EH (cell line): ENCODE measurements around the gene CHCHD6.

Experiments
- DNase-seq: peaks from one replicate; pipeline ENCODE4 v3.0.0-alpha.2; 2015; ENCODE audit warnings: low read depth

CHCHD6 gene

DNA sequence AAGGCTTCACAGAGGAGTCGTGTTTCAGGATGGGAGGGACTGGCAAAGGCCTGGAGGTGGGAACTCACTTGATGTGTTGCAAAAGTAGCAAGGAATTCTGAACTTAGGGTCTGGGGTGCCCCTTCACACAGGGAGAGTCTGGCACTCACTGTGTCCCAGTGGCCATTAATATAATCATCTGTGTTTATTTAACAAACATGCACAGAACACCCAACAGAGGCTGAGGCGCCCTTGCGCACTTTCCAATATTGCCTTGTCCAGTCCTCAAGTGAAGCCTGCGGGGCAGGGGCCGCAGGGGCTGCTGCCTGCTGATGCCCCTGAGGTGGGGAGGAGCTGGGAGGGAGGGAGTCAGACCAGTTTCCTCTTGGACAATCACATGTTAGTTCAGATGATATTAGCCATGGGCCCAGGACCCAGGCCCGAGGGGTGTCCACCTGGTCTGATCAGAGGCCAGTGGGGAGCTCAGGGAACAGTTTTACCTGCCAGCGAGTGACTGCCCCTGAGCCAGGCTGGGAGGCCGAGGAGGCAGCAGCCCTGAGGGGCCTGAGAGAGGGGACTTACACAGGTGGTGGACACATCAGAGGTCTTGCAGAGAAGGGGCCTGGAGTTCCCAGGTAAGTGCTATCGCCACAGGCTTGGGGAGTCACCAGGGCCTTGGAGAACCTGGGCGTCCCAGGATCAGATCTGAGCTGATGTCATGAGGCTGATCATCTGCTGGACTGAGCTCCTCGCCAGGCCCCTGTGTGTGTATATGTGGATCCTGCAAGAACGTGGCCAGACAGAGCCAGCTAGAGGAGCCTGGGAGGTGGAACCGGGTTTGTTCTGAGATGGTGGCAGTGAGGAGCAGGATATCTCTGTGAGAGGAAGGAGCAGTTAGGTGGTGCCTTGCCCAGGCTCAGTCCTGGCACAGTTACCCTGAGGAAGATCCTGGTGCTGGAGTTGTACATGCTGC lies 35.3 kb upstream of the CHCHD6 start:
- DNase-seq = no peak

GRCh38 chr3:126671521-126671920 lies 32.5 kb upstream of the CHCHD6 start:
- DNase-seq = no peak

DNA sequence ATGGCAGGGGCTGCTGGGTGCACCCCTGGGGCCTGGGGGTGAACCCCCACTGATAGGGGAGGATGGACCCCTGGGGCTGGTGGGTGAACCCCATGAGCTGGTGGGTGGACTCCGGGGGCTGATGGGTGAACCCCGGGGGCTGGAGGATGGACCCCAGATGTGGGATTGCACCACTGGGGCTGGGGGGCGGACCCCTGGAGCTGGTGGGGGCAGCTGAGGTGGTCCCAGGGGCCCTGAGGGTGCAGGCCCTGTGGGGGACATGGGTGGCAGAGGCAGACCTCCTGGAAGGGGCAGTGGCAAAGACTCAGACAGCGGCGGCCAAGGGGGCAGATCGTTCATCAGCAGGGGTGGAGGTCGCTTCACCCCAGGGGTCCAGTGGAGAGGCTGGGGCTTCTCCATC lies 31.7 kb upstream of the CHCHD6 start:
- no peak for DNase-seq

DNA sequence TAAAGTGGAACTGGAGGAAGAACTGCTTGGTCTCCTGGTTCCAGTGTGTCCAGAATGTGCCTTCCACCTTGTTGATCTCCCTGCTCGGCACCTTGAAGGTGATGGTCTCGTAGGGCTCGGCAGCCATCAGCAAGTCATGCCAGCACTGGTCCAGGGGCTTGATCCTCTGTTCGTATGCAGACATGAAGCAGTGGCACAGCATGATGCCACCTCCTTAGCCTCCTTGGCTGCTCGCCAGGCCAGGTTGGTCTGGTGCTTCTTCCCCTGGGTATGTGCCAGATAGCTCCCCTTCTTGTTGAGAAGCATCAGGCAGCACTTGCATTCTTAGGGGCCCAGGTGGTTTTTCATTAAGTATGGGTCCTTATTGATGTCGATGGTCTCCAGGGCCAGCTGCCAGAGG lies 31.3 kb upstream of the CHCHD6 start:
- DNase-seq = no peak

- DNase-seq = peak; percentile 45
Measured at GRCh38 chr3:126676919-126677705, 26.9 kb upstream of the CHCHD6 start.

DNA sequence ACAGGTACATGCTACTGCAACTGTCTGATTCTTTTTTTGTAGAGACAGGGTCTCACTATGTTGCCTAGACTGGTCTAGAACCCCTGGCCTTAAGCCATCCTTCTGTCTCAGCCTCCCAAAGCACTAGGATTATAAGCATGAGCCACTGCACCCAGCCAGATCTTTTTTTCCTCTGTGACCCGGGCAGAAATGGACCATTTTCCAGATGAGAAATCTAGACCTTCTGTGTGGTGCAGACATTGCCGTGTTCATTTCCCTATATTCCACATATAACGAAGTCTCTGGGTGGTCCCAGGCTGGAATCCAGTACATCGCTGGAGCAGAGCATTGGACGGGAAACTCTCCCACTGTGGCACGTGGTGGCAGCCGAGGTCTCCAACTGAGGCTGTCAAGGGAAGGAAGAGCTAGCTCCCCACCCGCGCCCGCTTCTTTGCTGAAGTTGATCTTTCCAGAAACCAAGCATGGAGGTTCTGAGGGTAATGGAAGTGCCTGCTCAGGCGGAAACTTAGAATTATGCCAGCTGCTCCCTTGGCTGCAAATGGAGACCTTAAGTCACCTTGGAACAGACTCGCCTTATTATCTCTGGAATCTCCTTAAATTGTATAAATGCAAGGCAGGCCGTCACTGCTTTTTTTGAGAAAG lies 26.1 kb upstream of the CHCHD6 start:
- DNase-seq = no peak

GRCh38 chr3:126678693-126679317 lies 25.2 kb upstream of the CHCHD6 start:
- no peak for DNase-seq

- DNase-seq = peak; percentile 76
Measured at GRCh38 chr3:126679318-126679751, 24.7 kb upstream of the CHCHD6 start.

- DNase-seq = peak; percentile 44
Measured at GRCh38 chr3:126679831-126680666, 24.0 kb upstream of the CHCHD6 start.

- DNase-seq = no peak
Measured at GRCh38 chr3:126680667-126681055, 23.4 kb upstream of the CHCHD6 start.

- DNase-seq = no peak
Measured at GRCh38 chr3:126682009-126682408, 22.0 kb upstream of the CHCHD6 start.

DNA sequence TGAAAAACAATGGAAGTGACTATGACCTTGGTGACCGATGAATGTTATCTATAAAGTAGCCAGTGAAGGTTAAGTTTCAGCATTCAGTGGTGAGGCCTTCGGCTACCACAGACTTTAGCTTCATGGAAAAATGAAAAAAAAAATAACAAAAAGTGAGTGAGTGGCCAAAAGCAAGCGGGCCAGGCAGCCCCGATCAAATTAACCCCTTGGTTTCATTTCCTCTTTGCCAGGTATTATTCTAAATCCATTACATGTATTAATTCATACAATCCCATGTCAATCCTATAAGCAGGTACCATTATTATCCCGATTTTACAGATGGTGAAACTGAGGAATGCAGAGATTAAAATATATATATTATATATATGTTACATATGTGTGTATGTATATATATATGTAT lies 21.0 kb upstream of the CHCHD6 start:
- DNase-seq = no peak

DNA sequence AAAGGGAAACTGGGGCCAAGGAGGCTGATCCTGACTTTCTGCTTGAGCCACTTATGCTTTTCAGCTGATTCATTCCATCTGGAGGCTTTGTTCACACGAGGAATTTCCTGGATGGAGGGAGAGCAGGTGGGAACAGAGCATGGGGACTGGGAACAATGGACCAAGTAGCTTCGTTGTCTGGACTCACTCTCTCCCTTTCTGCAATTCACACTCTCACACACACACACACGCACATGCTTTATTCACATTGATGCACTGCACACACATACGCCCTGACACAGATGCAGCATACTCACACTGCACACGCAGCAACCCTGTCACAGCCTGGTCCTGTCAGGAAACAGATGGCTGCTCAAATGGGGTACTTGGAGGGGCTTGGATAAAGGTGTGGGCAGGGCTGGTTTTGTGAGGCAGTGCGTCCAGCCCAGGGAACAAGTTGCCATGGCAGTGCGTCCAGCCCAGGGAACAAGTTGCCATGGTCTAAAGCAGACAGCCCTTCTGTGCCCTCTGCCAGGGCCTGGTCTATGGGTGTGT lies 19.8 kb upstream of the CHCHD6 start:
- DNase-seq = peak; percentile 47

DNA sequence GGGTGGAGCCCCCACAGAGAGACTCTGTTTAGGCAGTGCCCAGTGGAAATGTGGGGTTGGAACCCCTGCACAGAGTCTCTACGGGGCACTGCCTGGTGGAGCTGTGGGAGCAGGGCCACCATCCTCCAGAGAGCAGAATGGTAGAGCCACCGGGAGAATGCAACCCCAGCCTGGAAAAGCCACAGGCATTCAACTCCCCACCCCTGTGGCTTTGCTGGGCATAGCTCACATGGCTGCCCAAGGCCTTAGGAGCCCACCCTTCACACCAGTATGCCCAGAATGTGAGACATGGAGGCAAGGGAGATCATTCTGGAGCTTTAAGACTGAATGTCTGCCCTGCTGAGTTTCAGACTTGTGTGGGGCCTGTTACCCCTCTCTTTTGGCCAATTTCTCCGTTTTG lies 19.0 kb upstream of the CHCHD6 start:
- DNase-seq = peak; percentile 57

DNA sequence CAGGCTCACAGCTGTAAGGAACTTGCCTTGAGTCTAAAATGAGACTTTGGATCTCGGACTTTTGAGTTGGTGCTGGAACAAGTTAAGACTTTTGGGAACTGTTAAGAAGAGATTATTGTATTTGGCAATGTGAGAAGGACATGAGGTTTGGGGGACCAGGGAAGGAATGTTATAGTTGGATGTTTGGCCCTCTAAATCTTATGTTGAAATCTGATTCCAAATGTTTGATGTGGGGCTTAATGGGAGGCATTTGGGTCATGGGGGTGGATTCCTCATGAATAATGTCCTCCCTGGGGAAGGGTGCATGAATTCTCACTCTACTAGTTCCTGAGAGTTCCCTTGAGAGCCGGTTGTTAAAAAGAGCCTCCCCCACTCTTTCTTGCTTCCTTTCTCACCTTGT lies 18.5 kb upstream of the CHCHD6 start:
- peak; percentile 9 for DNase-seq

GRCh38 chr3:126691765-126692164 lies 12.3 kb upstream of the CHCHD6 start:
- DNase-seq = no peak

- DNase-seq = no peak
Measured at GRCh38 chr3:126692858-126693257, 11.2 kb upstream of the CHCHD6 start.

DNA sequence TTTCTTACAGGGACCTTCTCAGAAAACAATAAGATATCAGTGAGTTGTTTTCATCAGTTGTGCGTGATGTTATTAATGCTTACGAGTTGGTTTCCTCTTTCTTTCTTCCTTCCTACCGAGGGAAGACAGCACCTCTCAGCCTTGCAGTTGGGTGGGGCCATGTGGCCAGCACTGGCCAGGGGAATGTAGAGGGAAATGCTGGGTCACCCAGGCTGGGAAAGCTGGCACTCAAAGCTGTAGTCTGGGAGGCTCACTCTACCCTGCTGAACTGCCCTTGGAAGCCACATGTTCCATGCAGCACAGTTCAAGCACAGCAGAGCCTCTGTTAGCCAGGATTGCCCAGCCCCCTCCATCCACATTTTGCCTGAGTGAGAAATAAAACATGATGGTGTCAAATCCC lies 10.1 kb upstream of the CHCHD6 start:
- DNase-seq = no peak

DNA sequence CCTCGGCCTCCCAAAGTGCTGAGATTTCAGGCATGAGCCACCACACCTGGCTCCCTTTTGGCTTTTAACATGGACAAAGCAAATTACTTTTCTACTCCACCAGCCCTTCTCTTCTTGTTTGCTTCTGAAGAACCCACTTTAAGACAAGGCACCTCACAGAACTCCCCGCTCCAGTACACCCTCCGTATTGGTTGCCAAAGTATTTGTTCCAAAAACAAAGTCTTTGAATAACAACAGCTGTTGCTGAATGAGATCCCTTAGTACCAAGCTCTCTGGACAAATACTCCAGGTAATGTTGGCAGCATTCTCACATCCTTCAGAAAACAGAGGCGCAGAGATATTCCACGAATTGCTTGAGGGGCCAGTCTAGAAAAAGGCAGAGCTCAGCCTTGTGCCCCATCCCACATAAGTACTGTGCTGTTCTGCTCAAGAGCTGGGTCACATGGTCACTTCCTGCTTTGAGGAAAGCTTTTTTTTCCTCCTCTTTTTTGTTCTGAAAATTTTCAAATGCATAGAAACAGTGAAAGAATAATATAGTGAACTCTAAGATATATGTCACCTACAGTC lies 7.3 kb upstream of the CHCHD6 start:
- no peak for DNase-seq

DNA sequence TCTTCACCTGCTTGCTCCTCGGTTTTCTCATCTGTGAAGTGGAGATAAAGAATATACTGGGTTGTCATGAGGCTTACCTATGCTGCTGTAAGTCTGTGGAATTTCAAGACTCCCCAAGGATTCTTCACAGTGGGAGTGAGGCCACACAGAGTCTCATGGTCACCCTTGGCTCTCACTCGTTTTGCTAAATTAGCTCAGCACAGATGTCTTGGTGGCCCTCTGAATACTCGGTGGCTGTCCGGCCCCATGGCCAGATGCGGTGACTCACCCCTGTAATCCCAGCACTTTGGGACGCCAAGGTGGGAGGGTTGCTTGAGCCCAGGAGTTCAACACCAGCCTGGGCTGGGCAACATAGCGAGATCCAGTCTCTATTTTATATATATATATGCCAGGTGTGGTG lies 5.0 kb upstream of the CHCHD6 start:
- no peak for DNase-seq
